K562 (cell line): ENCODE results near the gene HOXC4. TPM values are rescaled to one million over a fixed set of nuclear protein-coding genes. Genes with fewer than 3 reads are reported as not detected.

ENCODE experiments used
- ATAC-seq: fragments of 200-7000 bp; cut with Tn5 transposase; 3 replicates; pipeline ENCODE4 v1.9.1; 2020; ENCODE audit warnings: moderate library complexity
- BruUV-seq: library from RNA; stranded (reverse); fragments of 400-500 nt; replicated peaks from 2 replicates; lab custom pipeline; 2021; lab: Mats Ljungman, UMichigan
- CTCF ChIA-PET: fragments of 300-600 bp; formaldehyde crosslinking; extraction: SDS; loops from one replicate; lab custom pipeline; 2021; ENCODE audit warnings: low intra/inter-chr PET ratio; lab: Yijun Ruan, JAX
- POLR2A ChIA-PET: fragments of 300-600, 350-650 bp; sonication (Branson Sonifier 250); formaldehyde crosslinking; extraction: SDS; loops from one replicate; lab custom pipeline; 2021; ENCODE audit warnings: antibody characterized with exemption, inconsistent platforms; lab: Yijun Ruan, JAX
- DNase-seq, 4 experiments: peaks; one replicate each; pipeline versions ENCODE4 v3.0.0 to v3.0.0-alpha.2; 2011 to 2018; ENCODE audit warnings: low spot score in 3 of 4, mixed read lengths in 3 of 4; ENCODE audit errors: extremely low read depth in 1 of 4
- FAIRE-seq: peaks from 2 replicates; lab custom pipeline; 2011; peaks lifted over from hg19 to GRCh38; lab: Jason Lieb, UNC
- H2AFZ ChIP-seq: 2 replicates; pipeline ENCODE4 v1.6.0; 2011; ENCODE audit warnings: low read depth, low read length, control low read depth, inconsistent platforms
- H3K27ac ChIP-seq: fragments of 200-600 bp; 3 replicates; pipeline ENCODE4 v1.8.0; 2011; ENCODE audit warnings: low read depth, mild to moderate bottlenecking, control low read depth, inconsistent platforms, low read length, moderate library complexity, mixed read lengths; ENCODE audit errors: extremely low read depth
- H3K27me3 ChIP-seq, 2 experiments: fragments of 300-600 bp in 1 of 2; 2 replicates in 1 of 2; 3 replicates in 1 of 2; pipeline versions ENCODE4 v1.6.0 to v1.8.0; 2011; ENCODE audit warnings: inconsistent platforms in 2 of 2, low read length in 2 of 2, mild to moderate bottlenecking in 1 of 2, mixed read lengths in 1 of 2, moderate library complexity in 1 of 2; ENCODE audit not compliant: control insufficient read depth in 2 of 2, insufficient read depth in 2 of 2
- H3K36me3 ChIP-seq: fragments of 300-600 bp; 3 replicates; pipeline ENCODE4 v1.8.0; 2011; ENCODE audit warnings: mild to moderate bottlenecking, low read length, inconsistent platforms; ENCODE audit not compliant: control insufficient read depth, insufficient read depth
- H3K4me1 ChIP-seq, 2 experiments: fragments of 200-600 bp in 1 of 2; replicated peaks in 1 of 2; 2 replicates in 1 of 2; 3 replicates in 1 of 2; pipeline versions ENCODE4 v1.5.1 to v1.8.0; 2011; ENCODE audit warnings: inconsistent platforms in 2 of 2, low read length in 2 of 2, mild to moderate bottlenecking in 1 of 2, mixed read lengths in 1 of 2, moderate library complexity in 1 of 2; ENCODE audit not compliant: control insufficient read depth in 2 of 2, insufficient read depth in 2 of 2
- H3K4me2 ChIP-seq: 2 replicates; pipeline ENCODE4 v1.6.1; 2011; ENCODE audit warnings: low read length, control low read depth, inconsistent platforms, mixed read lengths; ENCODE audit not compliant: insufficient read depth
- H3K4me3 ChIP-seq: fragments of 200-600 bp; sonication (generic), shearing (Covaris generic); 2 replicates; pipeline ENCODE4 v1.5.1; 2016; ENCODE audit warnings: control low read depth, inconsistent platforms
- H3K79me2 ChIP-seq: fragments of 200-600 bp; 3 replicates; pipeline ENCODE4 v1.8.0; 2011; ENCODE audit warnings: low read length, inconsistent platforms; ENCODE audit not compliant: control insufficient read depth, insufficient read depth
- H3K9ac ChIP-seq, 2 experiments: 2 replicates each; pipeline versions ENCODE4 v1.6.0 to v1.6.1; 2011; ENCODE audit warnings: low read depth in 2 of 2, low read length in 2 of 2, control low read depth in 1 of 2, inconsistent platforms in 1 of 2, mild to moderate bottlenecking in 1 of 2, mixed read lengths in 1 of 2; ENCODE audit not compliant: insufficient read depth in 1 of 2
- H3K9me1 ChIP-seq: one replicate; pipeline ENCODE4 v1.6.0; 2011; ENCODE audit warnings: inconsistent platforms, mild to moderate bottlenecking, low read length, moderate library complexity; ENCODE audit not compliant: control insufficient read depth, insufficient read depth
- H3K9me3 ChIP-seq: replicated peaks from 2 replicates; pipeline ENCODE4 v1.5.1; 2011; ENCODE audit warnings: low read depth, low read length, inconsistent platforms; ENCODE audit not compliant: control insufficient read depth, insufficient read depth
- H4K20me1 ChIP-seq: replicated peaks from 2 replicates; pipeline ENCODE4 v1.6.1; 2011; ENCODE audit warnings: low read length, inconsistent platforms, mixed read lengths; ENCODE audit not compliant: control insufficient read depth, insufficient read depth
- MBD1 ChIP-seq: fragments of 250-450 bp; sonication (Bioruptor Pico); IDR thresholded peaks from 2 replicates; pipeline ENCODE4 v1.8.0; 2022; ENCODE audit warnings: inconsistent platforms
- NRF1 ChIP-seq, 2 experiments: fragments of 450-650 bp; IDR thresholded peaks in 1 of 2; conservative IDR thresholded peaks in 1 of 2; 2 replicates each; pipeline ENCODE4 v1.6.1; 2014; ENCODE audit warnings: mild to moderate bottlenecking in 2 of 2
- RBM39 ChIP-seq: fragments of 200-400 bp; formaldehyde crosslinking; optimal IDR thresholded peaks from 2 replicates; pipeline ENCODE3; 2018; ENCODE audit warnings: low read depth, low read length
- WGBS: fragments of 100-300 bp; shearing (Covaris generic); methylation state at CpG from one replicate; pipeline ENCODE4 v1.1.6; 2016; ENCODE audit warnings: low coverage, mixed read lengths; ENCODE audit not compliant: insufficient coverage; ENCODE audit errors: missing lambda C conversion rate; 5-methylcytosine and 5-hydroxymethylcytosine counted together
- in situ Hi-C: fragments of 300-500 bp; cut with MboI; formaldehyde crosslinking; loops from 4 replicates; pipeline ENCODE4 v1.15.0; 2018; ENCODE audit warnings: inconsistent platforms, mixed read lengths
- intact Hi-C: fragments of 100-400 bp; cut with micrococcal nuclease; formaldehyde crosslinking; loops from 2 replicates; pipeline ENCODE4 v1.14.2; 2022
- polyA plus RNA-seq, 8 experiments: library from polyadenylated mRNA; depleted of rRNA in 4 of 8; stranded (reverse) in 5 of 8; unstranded in 3 of 8; fragments of >200 nt; fragmentation: Nextera tagmentation in 2 of 8; fragmentation: Illumina TruSeq in 1 of 8; extraction: Ambion mirVana in 2 of 8; extraction: Trizol in 1 of 8; gene quantifications; 2 replicates each; pipeline versions ENCODE4 v1.2.1 to v1.2.3, GENCODE V29; 2011 to 2014; ENCODE audit warnings: inconsistent platforms in 1 of 8, missing spikeins in 1 of 8
- total RNA-seq, 7 experiments: library from RNA; depleted of rRNA in 6 of 7; stranded (reverse); fragments of >200 nt in 6 of 7; fragmentation: Illumina TruSeq in 2 of 7; extraction: Trizol in 2 of 7; gene quantifications; 2 replicates each; pipeline versions ENCODE4 v1.2.1 to v1.2.3, GENCODE V29; 2011 to 2021; ENCODE audit warnings: low replicate concordance in 1 of 7

Gene HOXC4
- total and polyA plus RNA-seq, 9 of the 15 experiments (the other 6 are each of a cell fraction or from before 2014, with no cell fraction given) = 0.06 to 1.5 (median 0.44) TPM; not detected in 1

DNA sequence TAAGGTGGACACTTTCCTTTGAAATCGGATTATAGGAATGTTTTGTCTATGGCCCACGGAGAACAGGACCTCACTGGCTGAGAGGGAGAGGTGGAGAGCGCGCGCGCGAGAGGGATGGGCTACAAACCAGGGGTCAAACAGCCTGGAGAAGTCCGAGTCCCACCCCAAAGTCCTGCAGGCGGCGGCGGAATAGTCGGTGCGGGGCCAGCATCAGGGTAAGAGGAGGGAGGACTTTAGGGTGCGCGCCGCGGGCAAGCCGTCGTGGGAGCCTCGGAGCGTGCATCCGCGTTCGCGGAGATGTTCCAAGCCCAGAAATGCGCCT, 48.1 kb upstream of the HOXC4 start:
- Histone ChIP-seq H3K9me1 (no peaks in the 10 kb centered on the region), H3K27ac (no peak overlapping the region), H3K79me2 (peaks cover 8% of the 10 kb centered on the region), H3K4me2 (no peak overlapping the region), H3K9me3 (no peaks in the 10 kb centered on the region), H3K9ac (no peak overlapping the region), H3K4me1 (peaks cover 24 to 47% of the 10 kb centered on the region in 2 experiments), H2AFZ (no peak overlapping the region), H4K20me1 (no peaks in the 10 kb centered on the region; the same call in 1 of the 2 replicates), H3K36me3 (no peaks in the 10 kb centered on the region), H3K4me3 (no peak overlapping the region), H3K27me3 (no peaks in the 10 kb centered on the region)
- ChIA-PET CTCF (interaction anchor here (0.6 to 3.0 kb wide), 14 partner anchors 12 to 211 kb away, joined by 3 to 42 read pairs (median 7); partner anchors contain the start of genes HOXC10 and HOXC5), POLR2A (interaction anchor here (0.7 to 1.9 kb wide), 5 partner anchors 18 to 421 kb away, joined by 3 to 8 read pairs (median 4); no protein-coding TSS in a partner anchor)
- in situ Hi-C loops = no loop called here
- 56% methylated on average over 26 of the region's 26 CpGs for WGBS
- TF ChIP-seq RBM39 = no peak
- TF ChIP-seq NRF1 (conservative IDR thresholded peaks at IDR 0.05 in 1 of 2, IDR thresholded peaks at IDR 0.05 in 1 of 2) = peak; percentile 11 to 14; a peak in 1 of 4 replicates
- peak; percentile 55; the same call in 1 of the 2 replicates for TF ChIP-seq MBD1 (CRISPR knock-in tag)
- intact Hi-C loops = loop anchor here (2.0 kb wide), 1 partner anchor 21 kb away; the partner anchor contains the start of gene HOXC10
- no TSS peak for BruUV-seq
- ATAC-seq = no peak
- DNase-seq = no peak
- no peak for FAIRE-seq
